Activated CD4-positive, alpha-beta T cell treated with anti-CD3 and anti-CD28 coated beads, Interleukin-2, amount 50 U/mL, for 4 hours (primary cell): Measurements from ENCODE around the gene SUGCT.

Experiments used
- DNase-seq, 2 experiments: peaks; one replicate each; pipeline ENCODE4 v3.0.0-alpha.2; 2020

The SUGCT gene

GRCh38 chr7:40796723-40797122 lies 661.9 kb downstream of the SUGCT start:
- DNase-seq: no peak

- no peak for DNase-seq
Measured at GRCh38 chr7:40798613-40799012, 663.8 kb downstream of the SUGCT start.

- no peak for DNase-seq
Measured at GRCh38 chr7:40799493-40800403, 664.9 kb downstream of the SUGCT start.

GRCh38 chr7:40800771-40801170 lies 666.0 kb downstream of the SUGCT start:
- DNase-seq: no peak

DNA sequence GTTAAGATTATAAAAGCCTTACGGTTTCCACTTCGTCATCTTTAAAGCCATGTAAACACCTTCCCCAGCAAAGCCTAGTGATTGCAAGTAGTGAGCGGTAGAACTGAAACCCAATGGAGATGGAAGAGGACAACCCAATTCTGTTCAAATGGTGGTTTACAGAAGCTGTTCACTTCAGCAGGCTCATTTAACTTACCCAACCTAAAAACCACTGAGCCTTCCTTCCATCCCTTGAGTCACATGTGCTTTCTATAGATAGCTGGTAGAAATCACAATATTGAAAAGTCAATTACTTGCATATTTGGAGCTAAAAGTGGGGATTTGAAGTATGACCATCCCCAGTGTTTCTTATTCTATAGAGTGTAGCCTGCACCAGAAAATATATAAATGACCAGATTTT lies 667.7 kb downstream of the SUGCT start:
- DNase-seq: no peak

- DNase-seq: no peak
Measured at GRCh38 chr7:40804477-40805215, 669.8 kb downstream of the SUGCT start.

DNA sequence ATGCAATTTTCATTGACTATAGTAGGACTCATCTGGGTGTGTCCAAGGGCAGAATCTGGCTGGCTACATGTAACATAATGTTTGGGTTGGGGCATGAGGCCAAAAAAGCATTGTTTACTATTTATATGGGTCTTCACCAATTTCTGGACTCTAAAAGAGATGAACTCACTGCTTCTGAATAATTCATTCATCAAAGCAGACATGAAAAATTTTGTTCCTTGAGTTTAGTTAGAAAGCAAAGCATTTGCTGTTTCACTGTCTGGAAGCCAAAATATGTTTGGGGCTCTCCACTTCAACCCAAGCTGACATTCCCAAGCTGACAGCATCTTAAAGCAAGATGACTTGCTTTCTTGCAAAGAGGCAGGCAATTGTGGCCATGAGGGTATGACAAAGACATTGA lies 670.6 kb downstream of the SUGCT start:
- DNase-seq: no peak

DNA sequence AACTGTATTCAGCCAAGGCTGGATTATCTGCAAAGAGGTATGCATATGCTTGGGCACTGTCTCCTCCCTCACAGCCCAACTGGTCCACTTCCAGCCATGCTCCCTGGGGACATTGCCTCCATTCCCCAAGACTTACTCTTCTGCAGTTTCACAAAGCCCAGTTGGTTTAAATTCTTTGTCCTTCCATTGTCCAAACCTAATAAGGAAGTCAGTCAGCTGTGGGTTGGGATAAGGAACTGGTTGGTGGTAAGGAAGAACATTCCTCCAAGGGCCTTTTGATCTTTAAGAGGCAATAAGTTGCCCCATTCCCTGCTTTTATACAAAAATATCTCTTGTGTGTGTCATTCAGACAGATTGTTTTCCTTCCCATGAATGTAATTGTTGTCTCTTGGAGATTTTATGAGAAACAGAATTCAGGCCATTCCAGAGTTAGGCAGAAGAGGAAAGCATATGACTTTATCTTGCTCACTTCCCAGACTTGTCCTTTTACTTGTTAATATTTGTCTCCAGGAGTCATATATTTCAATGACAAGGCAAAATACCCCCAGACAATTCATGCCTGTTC lies 673.7 kb downstream of the SUGCT start:
- DNase-seq: no peak

- no peak for DNase-seq
Measured at GRCh38 chr7:40810274-40810673, 675.5 kb downstream of the SUGCT start.

GRCh38 chr7:40811666-40812065 lies 676.9 kb downstream of the SUGCT start:
- DNase-seq: no peak

DNA sequence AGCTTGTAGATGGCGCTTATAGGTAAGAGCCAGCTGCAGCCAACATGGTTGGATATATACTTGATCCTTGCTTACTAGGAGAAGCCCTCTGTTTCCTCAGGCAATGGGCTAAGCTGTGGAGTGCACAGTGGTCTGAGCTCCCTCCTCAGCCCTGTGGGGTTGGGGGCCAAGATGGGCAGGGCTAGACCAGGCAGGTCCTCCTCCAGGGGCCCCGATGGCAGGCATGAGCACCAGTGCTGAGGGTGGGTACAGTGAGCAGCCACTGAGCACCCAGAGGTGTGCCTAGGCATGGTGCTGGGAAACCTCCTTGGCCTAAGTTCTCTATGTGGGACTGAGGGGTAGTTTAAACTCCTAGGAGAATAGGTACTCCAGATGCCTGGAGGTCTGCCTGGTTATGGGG lies 680.2 kb downstream of the SUGCT start:
- DNase-seq: no peak

- DNase-seq: no peak
Measured at GRCh38 chr7:40815512-40815911, 680.7 kb downstream of the SUGCT start.

DNA sequence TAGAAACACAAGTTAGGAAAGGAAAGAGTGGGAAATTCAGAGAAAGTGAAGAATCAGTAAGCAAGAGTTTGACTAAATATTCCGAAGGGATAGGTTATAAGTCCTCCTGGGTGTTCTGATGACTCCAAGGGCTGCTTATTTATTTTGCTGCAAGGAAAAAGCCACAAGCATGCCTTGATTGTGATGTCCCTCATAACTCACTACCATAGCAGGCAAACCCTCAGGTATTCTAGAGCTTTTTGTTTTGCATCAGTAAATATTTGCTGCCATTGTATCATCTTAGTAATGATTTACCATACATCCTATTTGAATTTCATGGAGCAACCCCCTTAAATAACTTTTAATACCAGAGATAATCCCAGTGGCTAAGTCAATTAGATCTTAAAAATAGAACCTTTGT lies 688.1 kb downstream of the SUGCT start:
- DNase-seq: no peak

GRCh38 chr7:40824461-40824860 lies 689.7 kb downstream of the SUGCT start:
- DNase-seq: no peak

DNA sequence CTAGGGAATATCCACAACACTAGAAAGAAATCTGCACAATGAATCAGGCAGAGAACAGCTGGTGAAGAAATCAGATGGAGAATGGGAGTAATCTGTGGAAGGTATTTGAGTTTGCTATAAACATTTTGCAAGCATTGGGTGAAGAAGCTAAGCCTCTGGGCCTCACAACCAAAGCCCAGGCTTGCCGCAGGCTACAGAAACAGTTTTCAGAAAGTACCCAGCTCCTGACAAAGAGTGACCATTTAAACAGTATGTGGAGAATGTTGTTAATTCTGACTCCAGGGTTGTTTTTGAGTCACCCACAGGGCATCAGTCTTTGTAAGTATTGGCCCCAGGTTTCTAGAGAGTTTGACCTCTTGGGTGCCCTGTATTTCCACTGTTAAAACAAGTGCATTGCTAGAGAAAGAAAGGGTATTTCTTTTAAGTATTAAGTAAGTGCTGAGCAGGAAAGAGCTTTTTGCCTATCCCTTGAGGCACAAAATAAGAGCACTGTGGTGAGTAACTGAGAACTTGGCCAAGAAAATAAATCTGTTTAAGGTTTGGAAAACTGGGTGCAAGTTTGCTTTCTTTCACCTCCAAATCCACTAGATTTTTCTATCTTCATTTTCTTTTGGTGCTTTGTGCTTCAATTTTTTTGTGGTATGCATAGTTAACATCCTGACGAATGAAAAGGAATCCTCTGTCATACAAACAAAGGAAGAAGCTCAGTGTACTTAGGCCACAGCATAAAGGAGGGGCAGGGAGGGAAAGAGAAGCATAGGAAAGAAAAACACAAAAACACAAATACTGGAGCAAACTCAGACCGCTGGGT lies 691.8 kb downstream of the SUGCT start:
- DNase-seq: no peak

- no peak for DNase-seq
Measured at GRCh38 chr7:40827222-40828085, 692.6 kb downstream of the SUGCT start.

DNA sequence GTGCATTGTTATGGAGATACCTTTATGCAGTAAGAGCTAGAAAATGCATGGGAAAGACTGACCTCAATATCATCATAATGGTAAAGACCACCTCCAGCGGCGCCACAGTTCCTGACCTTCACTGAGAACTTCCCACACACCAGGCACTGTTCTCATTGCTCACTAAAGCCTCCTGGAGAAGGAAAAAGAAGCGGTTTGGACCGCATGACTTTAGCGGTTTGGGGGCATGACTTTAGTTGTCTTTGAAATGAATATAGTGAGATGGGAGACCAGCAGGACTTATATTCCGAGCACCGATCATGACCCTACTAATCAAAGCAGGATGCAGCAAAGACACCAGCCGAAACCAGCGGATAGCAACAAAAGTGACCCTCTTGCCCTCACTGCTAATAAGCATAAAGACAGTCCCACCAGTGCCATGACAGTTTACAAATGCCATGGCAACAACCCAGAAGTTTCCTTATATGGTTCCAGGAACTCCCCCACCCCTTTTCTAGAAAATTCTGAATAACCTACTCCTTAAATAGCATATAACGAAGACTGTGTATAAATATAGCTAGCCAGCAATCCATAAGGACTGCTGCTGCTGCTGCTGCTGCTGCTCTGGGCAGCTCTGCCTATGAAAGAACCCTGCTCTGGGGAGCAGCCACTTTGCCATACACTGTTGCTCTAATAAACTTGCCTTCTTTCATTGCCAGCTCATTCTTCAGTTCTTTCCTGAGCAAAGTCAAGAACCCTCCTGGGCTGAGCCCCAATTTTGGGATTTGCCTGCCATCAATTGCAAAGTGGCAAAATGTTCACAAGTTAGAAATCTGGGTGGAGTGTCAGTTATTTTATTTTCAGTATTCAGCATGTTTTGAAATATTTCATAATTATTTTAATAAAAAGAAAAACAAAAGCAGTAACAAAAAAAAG lies 694.1 kb downstream of the SUGCT start:
- no peak for DNase-seq

DNA sequence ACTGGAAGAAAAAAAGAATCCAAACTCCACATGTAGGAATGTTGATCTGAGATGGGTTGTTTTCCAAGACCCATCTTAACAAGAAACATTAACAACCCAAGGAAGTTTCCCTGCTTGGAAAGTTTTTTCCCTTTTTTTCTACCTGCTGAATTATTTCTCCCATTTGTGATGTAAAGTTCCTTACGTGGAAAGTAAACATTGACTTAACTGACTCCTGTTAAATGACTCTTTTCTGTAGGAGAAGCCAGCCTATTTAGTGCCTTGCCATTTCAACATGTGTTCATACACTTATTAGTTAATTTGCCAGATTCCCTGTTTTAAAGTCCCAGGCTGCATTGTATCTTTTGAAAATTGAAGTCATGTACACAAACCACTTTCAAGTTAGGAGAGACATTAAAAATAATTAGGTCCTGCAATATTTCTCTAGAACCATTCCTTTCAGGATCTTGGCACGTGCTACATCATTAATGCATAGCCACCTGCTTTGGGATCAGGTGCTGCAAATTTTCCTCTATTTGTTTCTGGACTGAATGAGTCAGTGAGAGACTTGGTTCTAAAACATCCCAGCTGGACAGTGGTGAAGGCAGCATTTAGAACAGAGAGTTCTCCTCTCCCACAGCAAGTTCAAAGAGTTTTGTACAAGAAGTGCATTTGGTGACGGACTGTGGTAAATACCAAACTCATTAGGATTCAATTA lies 698.5 kb downstream of the SUGCT start:
- DNase-seq: no peak

DNA sequence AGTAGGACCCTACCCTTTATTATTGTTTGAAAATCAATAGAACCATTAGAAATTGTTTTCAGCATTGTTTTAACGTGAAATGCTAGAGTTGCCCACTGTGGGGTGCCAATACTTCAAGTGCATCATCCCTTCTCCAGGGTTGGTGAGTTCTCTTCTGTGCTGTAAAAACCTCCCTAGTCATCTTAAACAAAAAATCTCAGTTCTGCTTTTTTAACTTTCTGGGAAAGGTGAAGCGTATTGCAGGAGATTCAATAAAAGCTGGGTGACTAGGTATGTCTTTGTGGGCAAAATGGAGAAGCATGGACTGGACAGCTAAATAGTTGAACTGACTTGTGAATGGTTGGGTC lies 699.1 kb downstream of the SUGCT start:
- no peak for DNase-seq

GRCh38 chr7:40836218-40836617 lies 701.4 kb downstream of the SUGCT start:
- no peak for DNase-seq
